Nephron progenitor cell (in vitro differentiated cells): Measurements from ENCODE around the gene HERC2.
A peak's percentile ranks its signal among the peaks of the same experiment; 100 is the strongest.

ENCODE experiments used
- DNase-seq: peaks from one replicate; pipeline ENCODE4 v3.0.0; 2021
- H3K27ac Mint-ChIP-seq: 2 replicates; pipeline ENCODE4 v1.8.0; 2021; ENCODE audit warnings: mild to moderate bottlenecking, moderate library complexity, mixed read lengths
- H3K27me3 Mint-ChIP-seq: 2 replicates; pipeline ENCODE4 v1.8.0; 2021; ENCODE audit warnings: mild to moderate bottlenecking, low read depth, mixed read lengths; ENCODE audit not compliant: poor library complexity
- H3K36me3 Mint-ChIP-seq: 2 replicates; pipeline ENCODE4 v1.8.0; 2021; ENCODE audit warnings: low read depth, mixed read lengths
- H3K4me1 Mint-ChIP-seq: 2 replicates; pipeline ENCODE4 v1.8.0; 2021; ENCODE audit warnings: mixed read lengths
- H3K4me3 Mint-ChIP-seq: 2 replicates; pipeline ENCODE4 v1.8.0; 2021; ENCODE audit warnings: mild to moderate bottlenecking, moderate library complexity, mixed read lengths
- H3K9me3 Mint-ChIP-seq: 2 replicates; pipeline ENCODE4 v1.8.0; 2021; ENCODE audit warnings: mild to moderate bottlenecking, moderate library complexity, mixed read lengths
- TF ChIP-seq, protein P1 (sequence below): fragments of 200-600 bp; sonication (generic); IDR thresholded peaks from 2 replicates; pipeline ENCODE4 v1.5.0; 2021; ENCODE audit warnings: antibody characterized with exemption

HERC2 gene

DNA sequence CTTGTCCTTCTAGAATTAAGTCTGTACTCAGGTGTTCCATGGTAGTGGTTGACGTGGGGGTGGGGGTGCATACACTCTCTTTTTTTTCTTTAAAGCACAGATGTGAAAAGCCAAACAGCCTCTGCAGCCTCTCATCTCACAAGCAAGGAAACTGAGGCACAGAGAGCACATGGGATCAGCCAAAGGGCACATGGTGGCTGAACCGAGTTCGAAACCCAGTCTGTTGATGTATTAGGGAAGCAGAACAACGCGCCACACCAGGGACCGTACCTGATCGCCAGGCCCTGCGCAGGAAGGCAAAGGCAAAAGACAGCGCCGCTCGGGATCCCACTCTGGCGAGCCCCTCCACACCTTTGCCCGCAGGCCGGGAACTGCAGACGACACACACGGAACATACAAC, 47.3 kb downstream of the HERC2 start:
- no peak for DNase-seq
- no peak overlapping the region for H3K4me3 Mint-ChIP-seq
- H3K36me3 Mint-ChIP-seq = peaks cover 46% of the 10 kb centered on the region
- no peaks in the 10 kb centered on the region for H3K27me3 Mint-ChIP-seq
- H3K4me1 Mint-ChIP-seq = peaks cover 54% of the 10 kb centered on the region
- no peaks in the 10 kb centered on the region for H3K9me3 Mint-ChIP-seq
- peak overlapping the region; percentile 64 for H3K27ac Mint-ChIP-seq
- TF ChIP-seq, protein P1, sequence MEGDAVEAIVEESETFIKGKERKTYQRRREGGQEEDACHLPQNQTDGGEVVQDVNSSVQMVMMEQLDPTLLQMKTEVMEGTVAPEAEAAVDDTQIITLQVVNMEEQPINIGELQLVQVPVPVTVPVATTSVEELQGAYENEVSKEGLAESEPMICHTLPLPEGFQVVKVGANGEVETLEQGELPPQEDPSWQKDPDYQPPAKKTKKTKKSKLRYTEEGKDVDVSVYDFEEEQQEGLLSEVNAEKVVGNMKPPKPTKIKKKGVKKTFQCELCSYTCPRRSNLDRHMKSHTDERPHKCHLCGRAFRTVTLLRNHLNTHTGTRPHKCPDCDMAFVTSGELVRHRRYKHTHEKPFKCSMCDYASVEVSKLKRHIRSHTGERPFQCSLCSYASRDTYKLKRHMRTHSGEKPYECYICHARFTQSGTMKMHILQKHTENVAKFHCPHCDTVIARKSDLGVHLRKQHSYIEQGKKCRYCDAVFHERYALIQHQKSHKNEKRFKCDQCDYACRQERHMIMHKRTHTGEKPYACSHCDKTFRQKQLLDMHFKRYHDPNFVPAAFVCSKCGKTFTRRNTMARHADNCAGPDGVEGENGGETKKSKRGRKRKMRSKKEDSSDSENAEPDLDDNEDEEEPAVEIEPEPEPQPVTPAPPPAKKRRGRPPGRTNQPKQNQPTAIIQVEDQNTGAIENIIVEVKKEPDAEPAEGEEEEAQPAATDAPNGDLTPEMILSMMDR = no peak

DNA sequence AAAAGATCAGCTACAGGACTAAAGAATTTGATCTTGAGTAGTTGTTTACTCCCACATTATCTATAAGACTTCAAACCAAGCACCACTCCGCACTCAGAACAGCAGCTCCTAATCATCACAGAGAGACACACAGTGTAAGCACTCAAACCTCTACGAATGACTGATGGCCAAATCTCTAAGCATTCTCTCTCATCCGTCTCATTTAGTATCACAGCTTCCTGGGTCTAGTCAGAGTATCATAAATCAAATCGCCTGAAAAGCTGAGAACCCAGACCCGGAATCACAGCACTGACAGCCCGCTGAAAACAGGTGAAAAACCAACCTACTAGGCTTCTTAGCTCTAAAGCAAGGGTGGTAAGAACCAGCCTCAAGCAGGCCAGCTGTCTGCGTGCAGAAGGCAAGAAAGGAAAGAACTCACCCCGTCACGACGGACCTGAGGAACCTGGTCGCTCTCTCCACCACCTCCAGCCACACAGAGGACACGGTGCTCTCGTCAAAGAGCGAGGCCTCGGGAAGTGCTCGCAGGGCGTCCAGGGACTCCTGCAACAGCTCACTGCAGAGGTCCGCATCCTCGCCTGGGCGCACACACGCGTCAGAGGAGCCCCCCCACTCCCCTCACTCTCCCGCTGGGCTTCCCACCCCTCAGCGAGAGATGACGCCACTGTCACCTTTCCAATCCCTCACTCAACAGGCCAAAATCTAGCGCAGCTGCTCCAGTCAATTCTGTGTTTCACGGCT, 47.9 kb downstream of the HERC2 start:
- peaks cover 54% of the 10 kb centered on the region for H3K4me1 Mint-ChIP-seq
- no peaks in the 10 kb centered on the region for H3K27me3 Mint-ChIP-seq
- peak overlapping the region; percentile 64 for H3K27ac Mint-ChIP-seq

GRCh38 chr15:28273468-28273867, 48.5 kb downstream of the HERC2 start:
- no peaks in the 10 kb centered on the region for H3K27me3 Mint-ChIP-seq
- TF ChIP-seq, protein P1 = peak; percentile 19
- H3K27ac Mint-ChIP-seq = peak overlapping the region; percentile 64
- H3K4me1 Mint-ChIP-seq = peaks cover 50% of the 10 kb centered on the region
- H3K36me3 Mint-ChIP-seq = peaks cover 46% of the 10 kb centered on the region
- no peaks in the 10 kb centered on the region for H3K9me3 Mint-ChIP-seq
- H3K4me3 Mint-ChIP-seq = peak overlapping the region; percentile 33
- DNase-seq = peak; percentile 37

More for the DNA sequence above, 47.9 kb downstream of the HERC2 start:
- Mint-ChIP-seq H3K9me3 (no peaks in the 10 kb centered on the region), H3K36me3 (peaks cover 46% of the 10 kb centered on the region), H3K4me3 (peak overlapping the region; percentile 33)
- DNase-seq = peak; percentile 55
- TF ChIP-seq, protein P1 = no peak

- Mint-ChIP-seq H3K4me3 (no peak overlapping the region), H3K4me1 (peaks cover 50% of the 10 kb centered on the region), H3K27ac (peak overlapping the region; percentile 11), H3K9me3 (no peaks in the 10 kb centered on the region), H3K27me3 (no peaks in the 10 kb centered on the region), H3K36me3 (peaks cover 53% of the 10 kb centered on the region)
- TF ChIP-seq, protein P1 = no peak
- no peak for DNase-seq
Measured at GRCh38 chr15:28272587-28272986, 49.4 kb downstream of the HERC2 start.

- peak overlapping the region; percentile 11 for H3K27ac Mint-ChIP-seq
- H3K36me3 Mint-ChIP-seq = peaks cover 61% of the 10 kb centered on the region
- H3K9me3 Mint-ChIP-seq = no peaks in the 10 kb centered on the region
- DNase-seq = no peak
- H3K27me3 Mint-ChIP-seq = no peaks in the 10 kb centered on the region
- peaks cover 50% of the 10 kb centered on the region for H3K4me1 Mint-ChIP-seq
- TF ChIP-seq, protein P1 = no peak
- no peak overlapping the region for H3K4me3 Mint-ChIP-seq
Measured at GRCh38 chr15:28271697-28272260, 50.2 kb downstream of the HERC2 start.
